Mesenchymal stem cell (in vitro differentiated cells and primary cell): ENCODE data around the gene VAMP4.

ENCODE experiments used
- DNase-seq: peaks from one replicate; pipeline ENCODE4 v3.0.0-alpha.2; 2013
- H2AFZ ChIP-seq: one replicate; pipeline ENCODE4 v1.6.1; 2013; ENCODE audit warnings: low read depth, mild to moderate bottlenecking, control low read depth, inconsistent platforms, low read length, moderate library complexity
- H2AK5ac ChIP-seq: 2 replicates; pipeline ENCODE4 v1.6.1; 2013; ENCODE audit warnings: low read length, moderate library complexity, mild to moderate bottlenecking, inconsistent platforms; ENCODE audit not compliant: severe bottlenecking
- H2BK120ac ChIP-seq: one replicate; pipeline ENCODE4 v1.6.1; 2013; ENCODE audit warnings: low read depth, mild to moderate bottlenecking, inconsistent platforms, low read length, moderate library complexity
- H2BK12ac ChIP-seq, 2 experiments: one replicate each; pipeline ENCODE4 v1.6.1; 2013; ENCODE audit warnings: inconsistent platforms in 2 of 2, low read length in 2 of 2, mild to moderate bottlenecking in 2 of 2, moderate library complexity in 2 of 2, control low read depth in 1 of 2
- H2BK15ac ChIP-seq: one replicate; pipeline ENCODE4 v1.6.1; 2013; ENCODE audit warnings: mild to moderate bottlenecking, low read depth, inconsistent platforms; ENCODE audit not compliant: poor library complexity, severe bottlenecking
- H2BK5ac ChIP-seq: 2 replicates; pipeline ENCODE4 v1.6.1; 2013; ENCODE audit warnings: low read depth, mild to moderate bottlenecking, low read length, control low read depth, inconsistent platforms; ENCODE audit not compliant: poor library complexity, severe bottlenecking
- H3K14ac ChIP-seq, 2 experiments: one replicate each; pipeline ENCODE4 v1.6.1; 2013; ENCODE audit warnings: inconsistent platforms in 2 of 2, low read length in 2 of 2, control low read depth in 1 of 2, mild to moderate bottlenecking in 1 of 2, moderate library complexity in 1 of 2
- H3K18ac ChIP-seq, 2 experiments: one replicate each; pipeline ENCODE4 v1.6.1; 2013; ENCODE audit warnings: inconsistent platforms in 2 of 2, low read length in 2 of 2, control low read depth in 1 of 2, low read depth in 1 of 2, mild to moderate bottlenecking in 1 of 2
- H3K23ac ChIP-seq, 2 experiments: one replicate each; pipeline ENCODE4 v1.6.1; 2013; ENCODE audit warnings: inconsistent platforms in 2 of 2, low read length in 2 of 2, mild to moderate bottlenecking in 2 of 2, moderate library complexity in 2 of 2, control low read depth in 1 of 2
- H3K27ac ChIP-seq: 2 replicates; pipeline ENCODE4 v1.5.1; 2013; ENCODE audit warnings: mild to moderate bottlenecking, moderate library complexity, low read length, control low read depth, inconsistent platforms; ENCODE audit not compliant: poor library complexity, severe bottlenecking
- H3K27me3 ChIP-seq, 2 experiments: 2 replicates each; pipeline versions ENCODE4 v1.6.1 to v1.7.0; 2013; ENCODE audit warnings: low read length in 2 of 2, mild to moderate bottlenecking in 2 of 2, moderate library complexity in 2 of 2, control low read depth in 1 of 2, inconsistent platforms in 1 of 2; ENCODE audit not compliant: control insufficient read depth in 1 of 2, insufficient read depth in 1 of 2
- H3K36me3 ChIP-seq, 2 experiments: 2 replicates each; pipeline versions ENCODE4 v1.6.1 to v1.7.0; 2013; ENCODE audit warnings: low read length in 2 of 2, control low read depth in 1 of 2, inconsistent platforms in 1 of 2, low read depth in 1 of 2, mild to moderate bottlenecking in 1 of 2; ENCODE audit not compliant: insufficient read depth in 2 of 2, control insufficient read depth in 1 of 2
- H3K4ac ChIP-seq, 2 experiments: one replicate each; pipeline ENCODE4 v1.6.1; 2013; ENCODE audit warnings: inconsistent platforms in 2 of 2, low read length in 2 of 2, mild to moderate bottlenecking in 2 of 2, moderate library complexity in 2 of 2, control low read depth in 1 of 2, low read depth in 1 of 2
- H3K4me1 ChIP-seq: 2 replicates; pipeline ENCODE4 v1.6.1; 2013; ENCODE audit warnings: low read depth, low read length, control low read depth; ENCODE audit not compliant: control insufficient read depth, insufficient read depth
- H3K4me2 ChIP-seq: 2 replicates; pipeline ENCODE4 v1.6.1; 2013; ENCODE audit warnings: low read length, mild to moderate bottlenecking, inconsistent platforms; ENCODE audit not compliant: poor library complexity, severe bottlenecking
- H3K4me3 ChIP-seq, 2 experiments: 2 replicates each; pipeline versions ENCODE4 v1.5.1 to v1.7.0; 2013; ENCODE audit warnings: low read length in 2 of 2, mild to moderate bottlenecking in 2 of 2, control low read depth in 1 of 2, low read depth in 1 of 2; ENCODE audit not compliant: insufficient read depth in 1 of 2
- H3K79me1 ChIP-seq: replicated peaks from 2 replicates; pipeline ENCODE4 v1.6.1; 2013; ENCODE audit warnings: mild to moderate bottlenecking, control low read depth, low read length, inconsistent platforms; ENCODE audit not compliant: poor library complexity, severe bottlenecking
- H3K9ac ChIP-seq: 2 replicates; pipeline ENCODE4 v1.7.0; 2013; ENCODE audit warnings: mild to moderate bottlenecking, low read length, moderate library complexity
- H3K9me3 ChIP-seq: 2 replicates; pipeline ENCODE4 v1.7.0; 2013; ENCODE audit warnings: mild to moderate bottlenecking, low read length; ENCODE audit not compliant: control insufficient read depth
- H4K8ac ChIP-seq: one replicate; pipeline ENCODE4 v1.6.1; 2013; ENCODE audit warnings: inconsistent platforms, mild to moderate bottlenecking, low read length, moderate library complexity
- H4K91ac ChIP-seq: one replicate; pipeline ENCODE4 v1.6.1; 2013; ENCODE audit warnings: mild to moderate bottlenecking, low read length, inconsistent platforms
- WGBS: methylation state at CpG from one replicate; pipeline ENCODE4 v1.1.7; 2013; ENCODE audit warnings: mixed read lengths; 5-methylcytosine and 5-hydroxymethylcytosine counted together

VAMP4 gene

GRCh38 chr1:171712341-171712740 lies 29.5 kb downstream of the VAMP4 start:
- no peak overlapping the region for H2BK15ac ChIP-seq
- H3K23ac ChIP-seq, result no peak overlapping the region
- H3K4me2 ChIP-seq, result no peak overlapping the region
- H2BK12ac ChIP-seq, result no peak overlapping the region
- no peaks in the 10 kb centered on the region for H3K27me3 ChIP-seq
- no peak overlapping the region for H2AK5ac ChIP-seq
- H3K4ac ChIP-seq, result no peak overlapping the region
- H3K18ac ChIP-seq, result no peak overlapping the region
- DNase-seq, result no peak
- H2AFZ ChIP-seq, result no peak overlapping the region
- no peak overlapping the region for H3K14ac ChIP-seq
- no peaks in the 10 kb centered on the region for H3K9me3 ChIP-seq
- WGBS, result 89% methylated on average over 1 of the region's 1 CpG
- peaks cover 14% of the 10 kb centered on the region for H3K79me1 ChIP-seq
- H3K36me3 ChIP-seq, result peaks cover 3 to 68% of the 10 kb centered on the region in 2 experiments
- H2BK5ac ChIP-seq, result no peak overlapping the region
- no peak overlapping the region for H4K8ac ChIP-seq
- no peak overlapping the region for H4K91ac ChIP-seq
- no peak overlapping the region for H3K27ac ChIP-seq
- H2BK120ac ChIP-seq, result no peak overlapping the region
- no peak overlapping the region for H3K4me3 ChIP-seq
- H3K9ac ChIP-seq, result no peak overlapping the region
- no peaks in the 10 kb centered on the region for H3K4me1 ChIP-seq

- no peak for DNase-seq
- H3K4ac ChIP-seq, result no peak overlapping the region
- H2AK5ac ChIP-seq, result no peak overlapping the region
- H3K27ac ChIP-seq, result no peak overlapping the region
- H3K4me3 ChIP-seq, result no peak overlapping the region
- WGBS, result 100% methylated on average over 1 of the region's 4 CpGs
- no peak overlapping the region for H4K91ac ChIP-seq
- H3K14ac ChIP-seq, result no peak overlapping the region
- no peaks in the 10 kb centered on the region for H3K9me3 ChIP-seq
- no peak overlapping the region for H2BK5ac ChIP-seq
- no peaks in the 10 kb centered on the region for H3K4me1 ChIP-seq
- H3K4me2 ChIP-seq, result no peak overlapping the region
- H3K9ac ChIP-seq, result no peak overlapping the region
- no peak overlapping the region for H2BK12ac ChIP-seq
- peaks cover 3 to 75% of the 10 kb centered on the region in 2 experiments for H3K36me3 ChIP-seq
- H2BK15ac ChIP-seq, result no peak overlapping the region
- H2AFZ ChIP-seq, result no peak overlapping the region
- H3K27me3 ChIP-seq, result no peaks in the 10 kb centered on the region
- H2BK120ac ChIP-seq, result no peak overlapping the region
- H3K79me1 ChIP-seq, result peaks cover 12% of the 10 kb centered on the region
- H4K8ac ChIP-seq, result no peak overlapping the region
- H3K18ac ChIP-seq, result no peak overlapping the region
- H3K23ac ChIP-seq, result no peak overlapping the region
Observed at GRCh38 chr1:171711643-171712042, 30.2 kb downstream of the VAMP4 start.

- Histone ChIP-seq H3K27me3 (no peaks in the 10 kb centered on the region), H2BK5ac (no peak overlapping the region), H4K8ac (no peak overlapping the region), H2AFZ (no peak overlapping the region), H3K4me1 (no peaks in the 10 kb centered on the region), H3K4ac (no peak overlapping the region), H3K4me3 (no peak overlapping the region), H3K14ac (no peak overlapping the region), H3K23ac (no peak overlapping the region), H4K91ac (no peak overlapping the region), H3K36me3 (peaks cover 0 to 73% of the 10 kb centered on the region in 2 experiments), H2BK15ac (no peak overlapping the region), H3K79me1 (peaks cover 4% of the 10 kb centered on the region), H2BK120ac (no peak overlapping the region), H3K27ac (no peak overlapping the region), H2BK12ac (no peak overlapping the region), H3K18ac (no peak overlapping the region), H2AK5ac (no peak overlapping the region), H3K9ac (no peak overlapping the region), H3K4me2 (no peak overlapping the region), H3K9me3 (no peaks in the 10 kb centered on the region)
- WGBS, result no CpG with 5 or more reads among the region's 3 CpGs
- no peak for DNase-seq
Observed at GRCh38 chr1:171707583-171707982, 34.3 kb downstream of the VAMP4 start.

- Histone ChIP-seq H3K27ac (no peak overlapping the region), H3K9me3 (no peaks in the 10 kb centered on the region), H3K4me2 (no peak overlapping the region), H4K8ac (no peak overlapping the region), H3K14ac (no peak overlapping the region), H3K79me1 (no peaks in the 10 kb centered on the region), H2AK5ac (no peak overlapping the region), H3K4me1 (no peaks in the 10 kb centered on the region), H3K23ac (no peak overlapping the region), H2AFZ (no peak overlapping the region), H2BK15ac (no peak overlapping the region), H2BK120ac (no peak overlapping the region), H3K9ac (no peak overlapping the region), H4K91ac (no peak overlapping the region), H3K36me3 (peaks cover 2 to 72% of the 10 kb centered on the region in 2 experiments), H3K4ac (no peak overlapping the region), H3K18ac (no peak overlapping the region), H2BK5ac (no peak overlapping the region), H2BK12ac (no peak overlapping the region), H3K27me3 (no peaks in the 10 kb centered on the region), H3K4me3 (no peak overlapping the region)
- no peak for DNase-seq
Observed at GRCh38 chr1:171702598-171702997, 39.3 kb downstream of the VAMP4 start.
